Suprapubic skin (tissue), 3 donors: ENCODE data around the gene SCAPER.

Experiments used
- EP300 ChIP-seq: sonication (generic); formaldehyde crosslinking; IDR thresholded peaks from one replicate; pipeline ENCODE4 v1.6.1; 2017; ENCODE audit warnings: antibody characterized with exemption
- POLR2A ChIP-seq, 2 donors: fragments of 450-650 bp; IDR thresholded peaks; one replicate each; pipeline ENCODE4 v1.6.1; 2017; ENCODE audit warnings: antibody characterized with exemption in 2 of 2, mild to moderate bottlenecking in 2 of 2, moderate library complexity in 2 of 2
- TF ChIP-seq, protein P1 (sequence below), 2 donors: fragments of 200-600 bp in 1 of 2; fragments of 450-650 bp in 1 of 2; sonication (generic) in 1 of 2; IDR thresholded peaks; one replicate each; pipeline ENCODE4 v1.5.1; 2016 to 2019; ENCODE audit warnings: antibody characterized with exemption in 2 of 2, mild to moderate bottlenecking in 1 of 2, moderate library complexity in 1 of 2

DNA sequence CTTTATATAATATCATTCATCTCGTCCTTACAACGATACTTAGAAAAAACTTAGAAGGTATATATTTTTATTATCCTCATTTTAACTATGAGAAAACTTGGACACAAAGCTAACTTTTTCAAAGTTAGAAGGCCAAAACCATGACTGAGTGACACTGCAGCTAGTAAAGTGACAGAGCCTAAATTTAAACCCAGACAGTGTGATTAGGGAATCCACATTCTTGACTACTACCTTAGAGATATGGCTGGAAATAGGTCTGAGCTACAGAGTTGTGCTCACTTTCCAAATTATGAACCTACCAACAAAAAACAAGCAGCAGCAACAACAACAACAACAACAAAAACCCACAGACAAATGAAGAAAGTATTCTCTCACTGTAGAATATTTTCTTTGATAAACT lies 236.2 kb downstream of the SCAPER start:
- TF ChIP-seq, protein P1, sequence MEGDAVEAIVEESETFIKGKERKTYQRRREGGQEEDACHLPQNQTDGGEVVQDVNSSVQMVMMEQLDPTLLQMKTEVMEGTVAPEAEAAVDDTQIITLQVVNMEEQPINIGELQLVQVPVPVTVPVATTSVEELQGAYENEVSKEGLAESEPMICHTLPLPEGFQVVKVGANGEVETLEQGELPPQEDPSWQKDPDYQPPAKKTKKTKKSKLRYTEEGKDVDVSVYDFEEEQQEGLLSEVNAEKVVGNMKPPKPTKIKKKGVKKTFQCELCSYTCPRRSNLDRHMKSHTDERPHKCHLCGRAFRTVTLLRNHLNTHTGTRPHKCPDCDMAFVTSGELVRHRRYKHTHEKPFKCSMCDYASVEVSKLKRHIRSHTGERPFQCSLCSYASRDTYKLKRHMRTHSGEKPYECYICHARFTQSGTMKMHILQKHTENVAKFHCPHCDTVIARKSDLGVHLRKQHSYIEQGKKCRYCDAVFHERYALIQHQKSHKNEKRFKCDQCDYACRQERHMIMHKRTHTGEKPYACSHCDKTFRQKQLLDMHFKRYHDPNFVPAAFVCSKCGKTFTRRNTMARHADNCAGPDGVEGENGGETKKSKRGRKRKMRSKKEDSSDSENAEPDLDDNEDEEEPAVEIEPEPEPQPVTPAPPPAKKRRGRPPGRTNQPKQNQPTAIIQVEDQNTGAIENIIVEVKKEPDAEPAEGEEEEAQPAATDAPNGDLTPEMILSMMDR (IDR thresholded peaks at IDR 0.05), result no peak
- TF ChIP-seq EP300 (no peak), POLR2A (IDR thresholded peaks at IDR 0.05) (no peak)
